Progenitor cell of endocrine pancreas (in vitro differentiated cells): ENCODE measurements around the gene PTPRT. TPM values are rescaled to one million over a fixed set of nuclear protein-coding genes. Genes with fewer than 3 reads are reported as not detected.

Experiments
- DNase-seq: peaks from one replicate; pipeline ENCODE4 v3.0.0; 2021; ENCODE audit warnings: low spot score; ENCODE audit not compliant: unreplicated experiment
- H3K27ac Mint-ChIP-seq: 2 replicates; pipeline ENCODE4 v1.8.0; 2021; ENCODE audit warnings: mild to moderate bottlenecking, moderate library complexity, mixed read lengths
- H3K27me3 Mint-ChIP-seq: 2 replicates; pipeline ENCODE4 v1.8.0; 2021; ENCODE audit warnings: mixed read lengths
- H3K36me3 Mint-ChIP-seq: 2 replicates; pipeline ENCODE4 v1.8.0; 2022; ENCODE audit warnings: mixed read lengths; ENCODE audit not compliant: insufficient read depth
- H3K4me1 Mint-ChIP-seq: 2 replicates; pipeline ENCODE4 v1.8.0; 2021; ENCODE audit warnings: low read depth, mixed read lengths
- H3K4me3 Mint-ChIP-seq: 2 replicates; pipeline ENCODE4 v1.8.0; 2021; ENCODE audit warnings: low read depth, mild to moderate bottlenecking, moderate library complexity, mixed read lengths
- H3K9me3 Mint-ChIP-seq: 2 replicates; pipeline ENCODE4 v1.8.0; 2021; ENCODE audit warnings: low read depth, mixed read lengths
- total RNA-seq: library from RNA; stranded (reverse); gene quantifications from 2 replicates; pipeline ENCODE4 v1.2.1, GENCODE V29; 2021
- TF ChIP-seq, protein P1 (sequence below): fragments of 200-600 bp; sonication (generic); IDR thresholded peaks from one replicate; pipeline ENCODE4 v1.5.0; 2021; ENCODE audit warnings: antibody characterized with exemption, mild to moderate bottlenecking; ENCODE audit not compliant: unreplicated experiment

Gene PTPRT
- total RNA-seq, 1 donor from 2014 or later, result 65.9 TPM

DNA sequence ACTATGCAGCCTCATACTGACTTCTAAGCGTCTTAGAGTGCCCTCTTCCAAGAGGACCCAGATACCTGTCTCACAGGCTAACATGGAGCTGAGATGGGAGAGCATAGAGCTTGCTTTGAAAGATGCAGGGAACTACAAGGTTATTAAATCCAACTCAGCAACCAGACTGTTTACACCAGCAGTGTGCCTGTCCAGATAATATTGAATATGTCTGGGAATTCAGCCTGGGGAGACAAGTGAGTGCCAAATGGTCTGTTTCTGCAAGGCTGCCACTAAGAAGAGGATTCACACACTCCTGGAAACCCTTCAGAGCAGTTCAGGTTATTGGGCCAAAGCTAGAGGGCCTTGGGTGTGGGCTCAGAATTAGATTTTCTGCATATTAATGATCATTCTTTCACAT, 547.8 kb downstream of the PTPRT start:
- DNase-seq, result no peak
- TF ChIP-seq, protein P1, sequence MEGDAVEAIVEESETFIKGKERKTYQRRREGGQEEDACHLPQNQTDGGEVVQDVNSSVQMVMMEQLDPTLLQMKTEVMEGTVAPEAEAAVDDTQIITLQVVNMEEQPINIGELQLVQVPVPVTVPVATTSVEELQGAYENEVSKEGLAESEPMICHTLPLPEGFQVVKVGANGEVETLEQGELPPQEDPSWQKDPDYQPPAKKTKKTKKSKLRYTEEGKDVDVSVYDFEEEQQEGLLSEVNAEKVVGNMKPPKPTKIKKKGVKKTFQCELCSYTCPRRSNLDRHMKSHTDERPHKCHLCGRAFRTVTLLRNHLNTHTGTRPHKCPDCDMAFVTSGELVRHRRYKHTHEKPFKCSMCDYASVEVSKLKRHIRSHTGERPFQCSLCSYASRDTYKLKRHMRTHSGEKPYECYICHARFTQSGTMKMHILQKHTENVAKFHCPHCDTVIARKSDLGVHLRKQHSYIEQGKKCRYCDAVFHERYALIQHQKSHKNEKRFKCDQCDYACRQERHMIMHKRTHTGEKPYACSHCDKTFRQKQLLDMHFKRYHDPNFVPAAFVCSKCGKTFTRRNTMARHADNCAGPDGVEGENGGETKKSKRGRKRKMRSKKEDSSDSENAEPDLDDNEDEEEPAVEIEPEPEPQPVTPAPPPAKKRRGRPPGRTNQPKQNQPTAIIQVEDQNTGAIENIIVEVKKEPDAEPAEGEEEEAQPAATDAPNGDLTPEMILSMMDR, result no peak
- Mint-ChIP-seq H3K36me3 (peaks cover 2% of the 10 kb centered on the region), H3K4me1 (peaks cover 12% of the 10 kb centered on the region), H3K4me3 (no peak overlapping the region), H3K9me3 (peaks cover 3% of the 10 kb centered on the region), H3K27ac (no peak overlapping the region), H3K27me3 (peaks cover 3% of the 10 kb centered on the region)

DNA sequence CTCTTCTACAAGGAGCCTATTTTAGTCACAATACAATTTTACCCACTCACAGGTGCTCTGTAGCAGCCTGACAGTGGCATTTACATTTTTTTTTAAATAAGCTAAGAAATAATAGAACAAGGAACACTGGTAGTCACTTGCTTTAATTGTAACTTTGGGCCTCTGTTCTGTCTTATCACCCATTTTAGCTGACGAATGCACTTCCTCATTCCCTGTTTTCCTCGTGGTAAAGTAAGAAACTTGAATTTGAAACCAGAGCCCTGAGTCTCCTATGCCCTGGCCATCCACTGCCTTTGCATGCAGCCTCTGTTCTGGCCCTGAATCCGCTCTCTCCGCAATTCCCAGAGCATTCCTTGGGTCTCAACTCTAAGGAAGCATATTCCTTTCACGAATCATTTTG, 550.6 kb downstream of the PTPRT start:
- Mint-ChIP-seq H3K4me1 (peaks cover 12% of the 10 kb centered on the region), H3K27me3 (no peaks in the 10 kb centered on the region), H3K9me3 (peaks cover 3% of the 10 kb centered on the region), H3K27ac (no peak overlapping the region), H3K4me3 (no peak overlapping the region), H3K36me3 (peaks cover 2% of the 10 kb centered on the region)
- no peak for DNase-seq
- TF ChIP-seq, protein P1, result no peak

DNA sequence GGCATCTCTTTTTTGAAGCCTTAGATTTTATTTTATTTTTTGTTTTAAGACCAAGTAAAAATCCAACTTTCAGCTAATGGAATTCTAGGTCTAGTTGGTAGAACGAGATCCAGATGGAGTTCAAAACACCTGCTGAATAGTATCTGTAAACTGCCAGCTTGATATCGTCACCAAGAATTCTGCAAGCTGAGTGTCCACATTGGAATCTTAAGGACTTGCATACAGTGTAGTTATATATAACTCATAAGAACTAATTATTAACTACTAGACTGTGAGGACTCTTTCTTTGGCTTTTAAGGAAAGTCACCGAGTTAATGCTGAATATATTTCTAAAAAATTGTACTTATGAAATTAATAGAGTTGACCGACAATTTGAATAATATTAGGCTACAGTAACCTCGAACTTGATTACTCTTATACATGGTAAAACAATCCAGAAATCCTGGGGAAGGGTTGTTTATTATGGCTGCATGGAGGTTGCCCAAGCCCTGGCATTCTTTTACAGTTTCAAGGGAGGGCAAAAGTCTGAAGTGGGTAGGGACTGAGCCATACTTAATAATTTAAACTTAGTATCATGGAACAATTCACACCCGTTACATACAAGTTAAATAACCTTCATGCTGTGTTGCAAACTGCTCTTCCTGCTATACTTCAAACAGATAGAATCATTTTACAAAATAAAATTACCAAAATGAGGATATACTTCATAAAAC, 553.9 kb downstream of the PTPRT start:
- no peaks in the 10 kb centered on the region for H3K36me3 Mint-ChIP-seq
- no peak for DNase-seq
- H3K9me3 Mint-ChIP-seq, result no peaks in the 10 kb centered on the region
- TF ChIP-seq, protein P1, result no peak
- H3K4me1 Mint-ChIP-seq, result peaks cover 11% of the 10 kb centered on the region
- no peak overlapping the region for H3K4me3 Mint-ChIP-seq
- no peak overlapping the region for H3K27ac Mint-ChIP-seq
- H3K27me3 Mint-ChIP-seq, result no peaks in the 10 kb centered on the region

DNA sequence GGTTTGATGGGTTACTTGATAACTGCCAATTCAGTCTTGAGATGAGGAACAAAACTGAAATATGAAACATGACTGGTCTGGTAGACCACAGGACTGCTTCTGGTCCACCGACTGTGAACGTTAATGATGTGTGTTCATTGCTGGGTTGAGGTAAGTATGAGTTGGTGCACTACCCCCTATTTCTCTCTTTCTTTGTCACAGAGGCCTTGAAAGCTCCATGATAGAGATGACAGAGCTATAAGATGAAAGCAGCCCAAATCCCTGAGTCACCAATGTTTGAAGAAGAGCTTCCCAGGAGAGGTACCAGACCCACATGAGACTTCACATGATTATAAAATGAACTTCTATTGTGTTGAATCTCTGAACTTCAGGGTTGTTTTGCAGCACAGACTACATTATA, 555.5 kb downstream of the PTPRT start:
- Mint-ChIP-seq H3K27ac (no peak overlapping the region), H3K27me3 (no peaks in the 10 kb centered on the region), H3K4me1 (peaks cover 5% of the 10 kb centered on the region), H3K9me3 (no peaks in the 10 kb centered on the region), H3K4me3 (no peak overlapping the region), H3K36me3 (no peaks in the 10 kb centered on the region)
- TF ChIP-seq, protein P1, result no peak
- no peak for DNase-seq

DNA sequence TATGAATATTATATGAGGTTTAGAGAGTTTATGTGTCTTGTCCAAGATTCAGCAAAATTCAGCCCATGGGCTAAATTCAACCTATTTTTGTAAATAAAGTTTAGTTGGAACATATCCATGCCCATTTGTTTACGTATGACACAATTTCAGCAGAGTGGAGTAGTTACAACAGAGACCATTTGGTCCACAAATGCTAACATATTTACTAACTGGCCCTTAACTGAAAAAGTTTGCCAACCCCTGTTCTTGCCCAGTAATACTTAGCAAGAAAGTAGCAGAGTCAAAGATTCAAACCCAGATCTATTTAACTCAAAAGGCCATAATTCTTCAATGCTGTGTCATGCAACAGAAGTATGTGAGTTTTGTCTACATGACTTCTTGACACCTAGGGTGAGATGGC, 561.0 kb downstream of the PTPRT start:
- H3K4me3 Mint-ChIP-seq, result no peak overlapping the region
- TF ChIP-seq, protein P1, result no peak
- peaks cover 6% of the 10 kb centered on the region for H3K4me1 Mint-ChIP-seq

More for the DNA sequence above, 561.0 kb downstream of the PTPRT start:
- Mint-ChIP-seq H3K27ac (no peak overlapping the region), H3K27me3 (no peaks in the 10 kb centered on the region), H3K9me3 (no peaks in the 10 kb centered on the region), H3K36me3 (no peaks in the 10 kb centered on the region)
- DNase-seq, result no peak
